Stomach (tissue), 9 donors: ENCODE measurements around the gene LMO2. TPM values are rescaled to one million over a fixed set of nuclear protein-coding genes. Genes with fewer than 3 reads are reported as not detected.

Experiments
- DNase-seq, 2 donors: peaks; one replicate each; pipeline versions ENCODE4 v3.0.0 to v3.0.0-alpha.2; 2013 to 2019
- H3K27ac ChIP-seq, 5 donors: fragments of 200-600 bp in 4 of 5; sonication (generic) in 4 of 5; one replicate each; pipeline ENCODE4 v1.5.1; 2013 to 2019; ENCODE audit warnings: mild to moderate bottlenecking in 1 of 5, moderate library complexity in 1 of 5
- H3K27me3 ChIP-seq, 3 donors: fragments of 200-600 bp; sonication (generic); one replicate each; pipeline ENCODE4 v1.5.1; 2017 to 2019; ENCODE audit warnings: mixed run types in 1 of 3
- H3K36me3 ChIP-seq, 4 donors: fragments of 200-600 bp; sonication (generic); 1 replicate in 3 of 4; 2 replicates in 1 of 4; pipeline ENCODE4 v1.5.1; 2016 to 2019
- H3K4me1 ChIP-seq, 4 donors: fragments of 200-600 bp; sonication (generic); one replicate each; pipeline ENCODE4 v1.5.1; 2016 to 2019
- H3K4me3 ChIP-seq, 4 donors: fragments of 200-600 bp; sonication (generic) in 3 of 4; one replicate each; pipeline ENCODE4 v1.5.1; 2016 to 2019; ENCODE audit warnings: mild to moderate bottlenecking in 1 of 4
- H3K9me3 ChIP-seq, 4 donors: fragments of 200-600 bp; sonication (generic); one replicate each; pipeline ENCODE4 v1.5.1; 2016 to 2019
- EP300 ChIP-seq: sonication (generic); formaldehyde crosslinking; IDR thresholded peaks from one replicate; pipeline ENCODE4 v1.6.1; 2017; ENCODE audit warnings: antibody characterized with exemption
- POLR2A ChIP-seq, 4 donors: fragments of 450-650 bp; IDR thresholded peaks; one replicate each; pipeline ENCODE4 v1.6.1; 2016; ENCODE audit warnings: antibody characterized with exemption in 4 of 4, control low read depth in 2 of 4, mild to moderate bottlenecking in 1 of 4, moderate library complexity in 1 of 4
- POLR2AphosphoS5 ChIP-seq, 3 donors: sonication (generic); formaldehyde crosslinking; IDR thresholded peaks; one replicate each; pipeline ENCODE4 v1.6.1; 2016; ENCODE audit warnings: antibody characterized with exemption in 3 of 3
- WGBS, 5 donors: extraction: QIAGEN DNeasy Blood & Tissue Kit in 3 of 5; methylation state at CpG; one replicate each; pipeline versions ENCODE4 v1.1.5 to v1.1.7; 2013 to 2018; 5-methylcytosine and 5-hydroxymethylcytosine counted together
- intact Hi-C: fragments of 100-400 bp; cut with DNase I; formaldehyde crosslinking; loops from one replicate; pipeline ENCODE4 v1.15.1; 2023; ENCODE audit warnings: low total_unique reads
- polyA plus RNA-seq, 3 donors: library from polyadenylated mRNA; stranded (reverse); fragments of 200-250 nt; gene quantifications; one replicate each; pipeline ENCODE4 v1.2.3, GENCODE V29; 2013
- total RNA-seq, 5 donors: library from RNA; depleted of rRNA; stranded (reverse); fragments of >200 nt; gene quantifications; one replicate each; pipeline versions ENCODE4 v1.1.0 to v1.2.3, GENCODE V29; 2014 to 2016
- TF ChIP-seq, protein P1 (sequence below), 7 experiments: fragments of 450-650 bp in 4 of 7; fragments of 200-600 bp in 3 of 7; sonication (generic) in 3 of 7; IDR thresholded peaks; one replicate each; pipeline ENCODE4 v1.5.1; 2016 to 2019; ENCODE audit warnings: antibody characterized with exemption in 7 of 7, control low read depth in 2 of 7, mild to moderate bottlenecking in 1 of 7
- donor health status: healthy with polysubstance abuse.
- donor health status: Bipolar disorder and iron deficiency.
- donor health status: healthy.

Gene LMO2
- total and polyA plus RNA-seq, 8 donors, result 9.1 to 54.7 (median 12.3) TPM; not detected in 1

DNA sequence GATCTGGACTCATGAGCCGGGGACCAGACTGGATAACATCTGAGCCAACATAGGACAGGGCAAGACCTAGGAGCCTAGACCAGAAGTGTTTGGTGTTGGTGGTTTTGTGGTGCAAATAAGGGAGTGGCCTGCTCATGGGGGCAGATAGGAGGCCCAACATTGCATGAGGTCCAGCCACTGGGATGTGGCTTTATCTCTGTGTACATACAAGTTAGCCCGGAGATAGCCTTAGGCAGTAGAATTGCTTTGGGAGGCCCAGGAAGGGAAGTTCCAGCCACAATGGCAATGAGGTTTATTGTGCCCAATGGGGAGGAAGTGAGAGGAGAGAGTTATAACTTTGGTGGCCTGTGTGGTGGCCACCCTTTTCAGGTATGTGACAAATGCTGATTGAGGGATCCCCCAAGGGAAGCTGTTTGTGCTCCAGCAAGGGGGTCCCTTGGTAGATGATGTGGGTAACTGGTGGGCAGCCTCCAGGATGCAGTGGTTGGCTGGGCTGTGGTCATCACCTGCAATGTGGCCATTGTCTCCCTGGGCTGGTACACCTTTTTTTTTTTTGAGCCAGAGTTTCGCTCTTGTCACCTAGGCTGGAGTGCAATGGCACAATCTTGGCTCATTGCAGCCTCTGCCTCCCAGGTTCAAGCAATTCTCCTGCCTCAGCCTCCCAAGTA is 6.4 kb downstream of the LMO2 start:
- peaks cover 0 to 11% (median 0%) of the 10 kb centered on the region in 4 donors for H3K4me1 ChIP-seq
- H3K36me3 ChIP-seq, result no peaks in the 10 kb centered on the region
- H3K27me3 ChIP-seq, result peaks cover 0 to 23% (median 0%) of the 10 kb centered on the region in 3 donors
- no peaks in the 10 kb centered on the region for H3K9me3 ChIP-seq
- no peak overlapping the region for H3K4me3 ChIP-seq
- no peak overlapping the region for H3K27ac ChIP-seq
- DNase-seq, result no peak
- intact Hi-C loops, result no loop called here
- 54 to 65% (median 60%) methylated on average over 3 of the region's 3 CpGs for WGBS, 5 donors
- no peak for TF ChIP-seq POLR2A (IDR thresholded peaks at IDR 0.05)
- no peak for TF ChIP-seq EP300
- TF ChIP-seq, protein P1, sequence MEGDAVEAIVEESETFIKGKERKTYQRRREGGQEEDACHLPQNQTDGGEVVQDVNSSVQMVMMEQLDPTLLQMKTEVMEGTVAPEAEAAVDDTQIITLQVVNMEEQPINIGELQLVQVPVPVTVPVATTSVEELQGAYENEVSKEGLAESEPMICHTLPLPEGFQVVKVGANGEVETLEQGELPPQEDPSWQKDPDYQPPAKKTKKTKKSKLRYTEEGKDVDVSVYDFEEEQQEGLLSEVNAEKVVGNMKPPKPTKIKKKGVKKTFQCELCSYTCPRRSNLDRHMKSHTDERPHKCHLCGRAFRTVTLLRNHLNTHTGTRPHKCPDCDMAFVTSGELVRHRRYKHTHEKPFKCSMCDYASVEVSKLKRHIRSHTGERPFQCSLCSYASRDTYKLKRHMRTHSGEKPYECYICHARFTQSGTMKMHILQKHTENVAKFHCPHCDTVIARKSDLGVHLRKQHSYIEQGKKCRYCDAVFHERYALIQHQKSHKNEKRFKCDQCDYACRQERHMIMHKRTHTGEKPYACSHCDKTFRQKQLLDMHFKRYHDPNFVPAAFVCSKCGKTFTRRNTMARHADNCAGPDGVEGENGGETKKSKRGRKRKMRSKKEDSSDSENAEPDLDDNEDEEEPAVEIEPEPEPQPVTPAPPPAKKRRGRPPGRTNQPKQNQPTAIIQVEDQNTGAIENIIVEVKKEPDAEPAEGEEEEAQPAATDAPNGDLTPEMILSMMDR (IDR thresholded peaks at IDR 0.05), result no peak
- no peak for TF ChIP-seq POLR2AphosphoS5 (IDR thresholded peaks at IDR 0.05)

DNA sequence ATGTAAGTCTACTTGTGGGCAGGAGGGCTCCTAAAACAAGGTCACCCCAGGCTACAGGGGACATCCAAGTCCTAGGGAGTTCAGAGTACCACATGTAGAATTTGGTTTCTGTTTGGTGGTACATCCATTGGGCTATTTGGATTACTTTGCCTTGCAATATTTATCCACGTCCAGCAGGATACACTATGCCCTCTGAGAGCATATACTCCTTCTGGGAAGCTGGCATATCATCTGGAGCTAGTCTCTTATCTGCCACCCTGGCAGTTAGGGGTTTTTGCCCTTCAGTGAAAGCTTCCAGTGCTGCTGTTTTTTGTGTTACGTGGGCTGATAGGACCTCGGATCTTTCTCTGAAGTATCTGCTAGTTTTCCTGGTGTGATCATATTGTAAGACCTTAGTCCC is 7.3 kb downstream of the LMO2 start:
- 77 to 96% (median 89%) methylated on average over 3 of the region's 3 CpGs for WGBS, 5 donors
- no peak for DNase-seq
- TF ChIP-seq POLR2A (IDR thresholded peaks at IDR 0.05) (no peak), EP300 (no peak), POLR2AphosphoS5 (IDR thresholded peaks at IDR 0.05) (no peak)
- TF ChIP-seq, protein P1 (IDR thresholded peaks at IDR 0.05), result no peak
- Histone ChIP-seq H3K27me3 (peaks cover 0 to 23% (median 0%) of the 10 kb centered on the region in 3 donors), H3K27ac (no peak overlapping the region), H3K4me3 (no peak overlapping the region), H3K4me1 (peaks cover 0 to 11% (median 0%) of the 10 kb centered on the region in 4 donors), H3K9me3 (no peaks in the 10 kb centered on the region), H3K36me3 (no peaks in the 10 kb centered on the region)
- intact Hi-C loops, result no loop called here

DNA sequence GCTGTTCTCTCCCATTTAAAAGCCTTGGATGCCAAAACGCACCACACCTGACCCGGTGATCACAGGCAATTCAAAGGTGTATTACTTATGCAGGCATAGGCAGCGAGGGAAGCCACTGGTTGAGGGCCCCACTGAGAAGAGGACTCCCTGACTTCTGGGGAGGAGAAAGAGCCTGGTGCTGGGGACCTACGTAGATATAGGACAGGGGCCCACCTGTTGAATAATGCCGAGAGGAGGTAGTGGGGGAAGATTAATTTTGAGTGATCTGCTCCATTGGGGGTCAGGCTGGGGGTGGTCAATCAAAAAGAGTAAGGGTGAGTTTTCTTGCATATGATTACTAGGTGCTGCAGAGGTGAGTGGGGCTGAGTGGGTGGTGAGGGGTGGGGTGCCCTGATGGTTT is 7.8 kb downstream of the LMO2 start:
- Histone ChIP-seq H3K27ac (no peak overlapping the region), H3K27me3 (peaks cover 0 to 23% (median 0%) of the 10 kb centered on the region in 3 donors), H3K9me3 (no peaks in the 10 kb centered on the region), H3K4me1 (peaks cover 0 to 11% (median 0%) of the 10 kb centered on the region in 4 donors), H3K4me3 (no peak overlapping the region), H3K36me3 (no peaks in the 10 kb centered on the region)
- WGBS, 5 donors, result 91 to 93% (median 92%) methylated on average over 5 of the region's 5 CpGs
- no peak for DNase-seq
- intact Hi-C loops, result no loop called here
- TF ChIP-seq POLR2A (IDR thresholded peaks at IDR 0.05), result no peak
- no peak for TF ChIP-seq EP300
- TF ChIP-seq, protein P1 (IDR thresholded peaks at IDR 0.05), result no peak
- TF ChIP-seq POLR2AphosphoS5 (IDR thresholded peaks at IDR 0.05), result no peak

DNA sequence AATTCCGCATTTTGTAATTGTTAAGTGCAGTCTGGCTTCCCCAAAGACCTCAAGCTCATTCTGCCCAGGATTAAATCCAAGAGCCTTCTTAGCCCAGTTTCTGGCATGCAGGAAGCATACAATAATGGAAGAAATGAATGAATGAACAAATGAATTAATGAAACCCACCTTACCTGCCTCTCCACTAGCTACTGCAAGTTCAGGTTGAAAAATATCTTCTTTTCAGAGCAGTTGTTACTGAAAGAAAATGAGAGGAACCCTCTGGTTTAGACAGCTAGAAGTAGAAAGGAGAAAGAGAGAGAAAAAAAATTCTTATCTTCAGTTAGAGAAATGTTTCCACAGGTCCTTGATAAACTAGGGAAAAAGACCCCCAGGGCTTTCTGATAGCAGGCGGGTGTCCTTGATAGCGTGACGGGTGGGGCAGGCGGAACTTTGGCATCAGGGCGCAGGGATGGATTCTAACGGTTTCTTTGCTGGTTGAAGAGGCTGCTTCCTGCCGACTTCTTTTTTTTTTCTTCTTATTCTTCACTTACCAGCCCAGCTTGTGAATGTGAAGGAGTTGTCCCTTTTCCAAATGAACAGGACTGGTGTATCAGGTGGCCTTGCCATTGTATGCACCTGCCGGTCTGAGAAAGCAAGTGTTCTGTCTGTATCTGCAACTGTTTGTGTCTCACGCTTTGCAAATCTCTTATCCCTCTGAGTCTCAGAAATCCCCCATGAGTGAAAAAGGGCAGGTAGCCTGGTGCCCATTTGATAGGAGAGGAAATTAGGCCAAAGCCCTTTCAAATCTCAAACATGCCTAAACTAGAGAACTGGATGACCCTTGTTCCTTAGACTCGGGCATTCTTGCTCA is 10.0 kb downstream of the LMO2 start:
- H3K4me3 ChIP-seq, result no peak overlapping the region
- H3K27me3 ChIP-seq, result peaks cover 0 to 30% (median 3%) of the 10 kb centered on the region in 3 donors
- TF ChIP-seq POLR2A (IDR thresholded peaks at IDR 0.05) (no peak), EP300 (no peak), POLR2AphosphoS5 (IDR thresholded peaks at IDR 0.05) (no peak)
- TF ChIP-seq, protein P1 (IDR thresholded peaks at IDR 0.05), result no peak
- H3K27ac ChIP-seq, result no peak overlapping the region
- WGBS, 5 donors, result 30 to 49% (median 44%) methylated on average over 11 of the region's 11 CpGs
- H3K9me3 ChIP-seq, result no peaks in the 10 kb centered on the region
- peaks cover 0 to 11% (median 0%) of the 10 kb centered on the region in 4 donors for H3K4me1 ChIP-seq
- no peaks in the 10 kb centered on the region for H3K36me3 ChIP-seq
- DNase-seq, result no peak
- intact Hi-C loops, result no loop called here
